H1 (cell line): Measurements from ENCODE around the gene BTBD18. TPM values are rescaled to one million over a fixed set of nuclear protein-coding genes. Genes with fewer than 3 reads are reported as not detected.

Experiments
- CTCF ChIA-PET: fragments of 300-600 bp; sonication (Branson Sonifier 250); formaldehyde crosslinking; loops from one replicate; lab custom pipeline; 2021; ENCODE audit not compliant: partially characterized antibody; lab: Charles Lee
- POLR2A ChIA-PET: fragments of 300-600 bp; sonication (Branson Sonifier 250); formaldehyde crosslinking; loops from one replicate; lab custom pipeline; 2021; ENCODE audit warnings: inconsistent platforms; ENCODE audit not compliant: partially characterized antibody; lab: Charles Lee
- DNase-seq, 2 experiments: peaks; one replicate each; pipeline versions ENCODE4 v3.0.0 to v3.0.0-alpha.2; 2010 to 2022; ENCODE audit warnings: low spot score in 2 of 2, low read depth in 1 of 2, mixed read lengths in 1 of 2
- FAIRE-seq: peaks from 2 replicates; lab custom pipeline; 2011; peaks lifted over from hg19 to GRCh38; lab: Jason Lieb, UNC
- H2AFZ ChIP-seq: 2 replicates; pipeline ENCODE4 v1.8.1; 2012; ENCODE audit warnings: low read length, inconsistent platforms
- H2AK5ac ChIP-seq: 2 replicates; pipeline ENCODE4 v1.6.1; 2013; ENCODE audit warnings: low read depth, low read length
- H2BK120ac ChIP-seq: replicated peaks from 2 replicates; pipeline ENCODE3; 2013; ENCODE audit warnings: low read depth, low read length, inconsistent platforms
- H2BK12ac ChIP-seq: 2 replicates; pipeline ENCODE4 v1.6.1; 2013; ENCODE audit warnings: low read depth, low read length
- H2BK15ac ChIP-seq: 2 replicates; pipeline ENCODE4 v1.6.1; 2013; ENCODE audit warnings: low read length
- H2BK20ac ChIP-seq: 2 replicates; pipeline ENCODE4 v1.6.1; 2013; ENCODE audit warnings: low read length
- H2BK5ac ChIP-seq: 2 replicates; pipeline ENCODE4 v1.6.1; 2013; ENCODE audit warnings: low read depth, low read length
- H3K14ac ChIP-seq: 2 replicates; pipeline ENCODE4 v1.6.1; 2013; ENCODE audit warnings: inconsistent platforms; ENCODE audit not compliant: insufficient read length
- H3K18ac ChIP-seq: 2 replicates; pipeline ENCODE4 v1.6.1; 2013; ENCODE audit warnings: low read length; ENCODE audit errors: extremely low read depth
- H3K23ac ChIP-seq: 2 replicates; pipeline ENCODE4 v1.6.1; 2013; ENCODE audit warnings: inconsistent platforms; ENCODE audit not compliant: insufficient read length
- H3K23me2 ChIP-seq: 2 replicates; pipeline ENCODE4 v1.6.1; 2013; ENCODE audit warnings: low read depth, low read length
- H3K27ac ChIP-seq: 2 replicates; pipeline ENCODE4 v1.6.1; 2011; ENCODE audit warnings: low read depth, low read length, inconsistent platforms
- H3K27me3 ChIP-seq, 4 experiments: replicated peaks in 1 of 4; 1 replicate in 1 of 4; 2 replicates in 3 of 4; pipeline versions ENCODE4 v1.6.1 to v1.8.1; 2011 to 2013; ENCODE audit warnings: low read length in 3 of 4, mild to moderate bottlenecking in 3 of 4, inconsistent platforms in 2 of 4, mixed read lengths in 2 of 4, moderate library complexity in 1 of 4; ENCODE audit not compliant: control insufficient read depth in 3 of 4, insufficient read depth in 3 of 4; ENCODE audit errors: extremely low read depth in 1 of 4
- H3K36me3 ChIP-seq, 4 experiments: 2 replicates each; pipeline versions ENCODE4 v1.6.1 to v1.8.1; 2011 to 2013; ENCODE audit warnings: mild to moderate bottlenecking in 4 of 4, low read length in 3 of 4, moderate library complexity in 2 of 4, control low read depth in 1 of 4, inconsistent platforms in 1 of 4; ENCODE audit not compliant: insufficient read depth in 4 of 4, control insufficient read depth in 2 of 4
- H3K4ac ChIP-seq: replicated peaks from 2 replicates; pipeline ENCODE3; 2013; ENCODE audit warnings: low read length, low read depth, mixed read lengths, inconsistent platforms; ENCODE audit not compliant: insufficient read length
- H3K4me1 ChIP-seq, 4 experiments: replicated peaks in 1 of 4; 1 replicate in 1 of 4; 2 replicates in 3 of 4; pipeline versions ENCODE4 v1.6.1 to v1.8.1; 2011 to 2013; ENCODE audit warnings: low read length in 3 of 4, inconsistent platforms in 2 of 4, mixed read lengths in 1 of 4; ENCODE audit not compliant: insufficient read depth in 4 of 4, control insufficient read depth in 3 of 4
- H3K4me2 ChIP-seq, 2 experiments: 2 replicates each; pipeline versions ENCODE4 v1.6.1 to v1.8.1; 2011 to 2013; ENCODE audit warnings: low read depth in 2 of 2, low read length in 2 of 2, control low read depth in 1 of 2, inconsistent platforms in 1 of 2, mild to moderate bottlenecking in 1 of 2; ENCODE audit not compliant: insufficient read depth in 1 of 2
- H3K4me3 ChIP-seq, 4 experiments: fragments of 200-600, 300-600 bp in 1 of 4; sonication (generic), shearing (Covaris generic), sonication (Bioruptor Twin) in 1 of 4; 2 replicates each; pipeline versions ENCODE4 v1.5.1 to v1.8.1; 2011 to 2016; ENCODE audit warnings: low read length in 4 of 4, low read depth in 3 of 4, control low read depth in 2 of 4, inconsistent platforms in 2 of 4, mild to moderate bottlenecking in 2 of 4, mixed read lengths in 1 of 4, moderate library complexity in 1 of 4; ENCODE audit not compliant: insufficient read depth in 2 of 4; ENCODE audit errors: extremely low read depth in 1 of 4
- H3K56ac ChIP-seq: replicated peaks from 2 replicates; pipeline ENCODE3; 2013; ENCODE audit warnings: low read depth, mild to moderate bottlenecking, mixed read lengths, low read length, inconsistent platforms; ENCODE audit not compliant: insufficient read length
- H3K79me1 ChIP-seq: 2 replicates; pipeline ENCODE4 v1.6.1; 2013; ENCODE audit warnings: low read depth, low read length, control low read depth
- H3K79me2 ChIP-seq, 2 experiments: 2 replicates each; pipeline versions ENCODE4 v1.6.1 to v1.8.1; 2012 to 2013; ENCODE audit warnings: low read length in 2 of 2, mild to moderate bottlenecking in 2 of 2, inconsistent platforms in 1 of 2; ENCODE audit not compliant: insufficient read depth in 2 of 2, control insufficient read depth in 1 of 2
- H3K9ac ChIP-seq, 4 experiments: replicated peaks in 1 of 4; 1 replicate in 1 of 4; 2 replicates in 3 of 4; pipeline versions ENCODE4 v1.6.1 to v1.8.1; 2011 to 2013; ENCODE audit warnings: low read depth in 3 of 4, low read length in 3 of 4, control low read depth in 2 of 4, mild to moderate bottlenecking in 2 of 4, moderate library complexity in 2 of 4, inconsistent platforms in 1 of 4; ENCODE audit errors: extremely low read depth in 1 of 4
- H3K9me3 ChIP-seq, 2 experiments: 2 replicates each; pipeline versions ENCODE4 v1.6.1 to v1.8.1; 2012 to 2013; ENCODE audit warnings: mild to moderate bottlenecking in 2 of 2, moderate library complexity in 2 of 2, control low read depth in 1 of 2, inconsistent platforms in 1 of 2, low read depth in 1 of 2, low read length in 1 of 2, mixed read lengths in 1 of 2; ENCODE audit not compliant: insufficient read depth in 2 of 2
- H4K20me1 ChIP-seq, 2 experiments: replicated peaks in 1 of 2; 2 replicates each; pipeline versions ENCODE3 to v1.8.1; 2011 to 2013; ENCODE audit warnings: inconsistent platforms in 2 of 2, low read length in 2 of 2, mild to moderate bottlenecking in 1 of 2; ENCODE audit not compliant: insufficient read depth in 2 of 2, control insufficient read depth in 1 of 2
- H4K5ac ChIP-seq: 2 replicates; pipeline ENCODE4 v1.6.1; 2013; ENCODE audit warnings: low read length, low read depth, mixed read lengths, inconsistent platforms; ENCODE audit not compliant: insufficient read length
- H4K8ac ChIP-seq: 2 replicates; pipeline ENCODE4 v1.8.0; 2013; ENCODE audit warnings: mild to moderate bottlenecking, moderate library complexity, low read length, inconsistent platforms; ENCODE audit not compliant: insufficient read depth; ENCODE audit errors: extremely low read depth
- H4K91ac ChIP-seq: replicated peaks from 2 replicates; pipeline ENCODE3; 2013; ENCODE audit warnings: low read length, mixed read lengths, inconsistent platforms; ENCODE audit not compliant: insufficient read length
- BRCA1 ChIP-seq: IDR thresholded peaks from 2 replicates; pipeline ENCODE4 v1.6.1; 2012; ENCODE audit warnings: low read depth, low read length, improper control_type of control experiment
- CREB1 ChIP-seq: IDR thresholded peaks from 2 replicates; pipeline ENCODE4 v1.6.1; 2012; ENCODE audit warnings: inconsistent platforms
- EP300 ChIP-seq, 2 experiments: IDR thresholded peaks; 1 replicate in 1 of 2; 2 replicates in 1 of 2; pipeline ENCODE4 v1.6.1; 2011 to 2012; ENCODE audit warnings: low read depth in 2 of 2, low read length in 2 of 2, mild to moderate bottlenecking in 2 of 2, borderline replicate concordance in 1 of 2, inconsistent platforms in 1 of 2, moderate library complexity in 1 of 2
- FOSL1 ChIP-seq: IDR thresholded peaks from 2 replicates; pipeline ENCODE4 v1.6.1; 2011; ENCODE audit warnings: mild to moderate bottlenecking, low read depth, low read length, moderate library complexity; ENCODE audit not compliant: insufficient read depth
- GTF2F1 ChIP-seq: IDR thresholded peaks from 2 replicates; pipeline ENCODE4 v1.6.1; 2012; ENCODE audit warnings: low read depth, low read length, improper control_type of control experiment, borderline replicate concordance
- JUN ChIP-seq: IDR thresholded peaks from 2 replicates; pipeline ENCODE4 v1.6.1; 2011; ENCODE audit warnings: low read depth, mild to moderate bottlenecking, improper control_type of control experiment, low read length
- SIN3A ChIP-seq, 2 experiments: IDR thresholded peaks in 1 of 2; conservative IDR thresholded peaks in 1 of 2; 2 replicates each; pipeline ENCODE4 v1.6.1; 2011 to 2012; ENCODE audit warnings: low read length in 2 of 2, improper control_type of control experiment in 1 of 2, low read depth in 1 of 2, mild to moderate bottlenecking in 1 of 2
- polyA plus RNA-seq, 7 experiments: library from polyadenylated mRNA; depleted of rRNA in 3 of 7; stranded (reverse) in 5 of 7; unstranded in 2 of 7; fragments of >200 nt in 5 of 7; fragments of 200-250 nt in 2 of 7; gene quantifications; 1 replicate in 5 of 7; 2 replicates in 1 of 7; 4 replicates in 1 of 7; pipeline versions ENCODE4 v1.2.1 to v1.2.3, GENCODE V29; 2011 to 2013; ENCODE audit warnings: missing spikeins in 2 of 7, mixed read lengths in 2 of 7
- total RNA-seq: library from RNA; stranded (reverse); fragmentation: NEBNext Ultra II Directional; extraction: Animal tissue kit (Norgen Biotek cat#: 25700); gene quantifications from 2 replicates; pipeline ENCODE4 v1.2.1, GENCODE V29; 2021
- TF ChIP-seq, protein P1 (sequence below), 3 experiments: IDR thresholded peaks; 1 replicate in 2 of 3; 2 replicates in 1 of 3; pipeline versions ENCODE4 v1.5.1 to v1.6.1; 2011; ENCODE audit warnings: low read length in 3 of 3, mild to moderate bottlenecking in 3 of 3, inconsistent platforms in 2 of 3, low read depth in 1 of 3, moderate library complexity in 1 of 3; ENCODE audit not compliant: insufficient read depth in 1 of 3; ENCODE audit errors: control extremely low read depth in 1 of 3

Gene BTBD18
- total and polyA plus RNA-seq, 2 of the 8 experiments (the other 6 are each of a cell fraction or from before 2014, with no cell fraction given), result 0.03 TPM; not detected in 1

DNA sequence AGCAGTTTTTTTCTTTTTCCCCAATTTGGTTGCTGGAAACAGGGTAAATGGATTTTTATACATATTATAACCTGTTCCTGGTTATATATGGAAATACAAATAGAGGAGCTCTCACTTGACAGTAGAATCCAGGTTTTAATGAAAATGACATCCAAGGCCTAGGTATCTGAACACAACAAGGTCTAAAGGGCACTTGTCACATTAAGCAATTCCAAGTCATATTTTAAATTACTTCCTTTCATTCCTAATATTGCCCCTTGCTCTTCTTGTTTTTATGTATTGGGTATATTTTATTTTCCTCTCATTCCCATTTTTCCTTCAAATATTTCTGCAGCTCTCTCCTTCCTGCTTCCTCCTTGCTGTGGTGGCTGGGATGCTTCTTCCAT is 37.1 kb upstream of the BTBD18 start:
- no peak overlapping the region for H3K9ac ChIP-seq
- H3K14ac ChIP-seq, result no peak overlapping the region
- no peak overlapping the region for H2AFZ ChIP-seq
- ChIA-PET POLR2A (interaction anchor here (0.7 to 5.5 kb wide), 4 partner anchors 11 to 43 kb away, joined by 3 to 42 read pairs (median 4); partner anchors contain the start of gene CTNND1), CTCF (interaction anchor here (1.2 to 6.1 kb wide), 4 partner anchors 11 to 37 kb away, joined by 3 to 44 read pairs (median 5); partner anchors contain the start of gene BTBD18)
- H3K23me2 ChIP-seq, result no peaks in the 10 kb centered on the region
- FAIRE-seq (no peak), DNase-seq (no peak)
- peaks cover 8% of the 10 kb centered on the region for H3K79me1 ChIP-seq
- H3K4me1 ChIP-seq, result peaks cover 0 to 9% (median 3%) of the 10 kb centered on the region in 4 experiments; a peak in 3 of 7 replicates
- no peaks in the 10 kb centered on the region for H3K9me3 ChIP-seq
- no peak overlapping the region for H3K4ac ChIP-seq
- H3K18ac ChIP-seq, result no peak overlapping the region
- no peak overlapping the region for H2BK5ac ChIP-seq
- H2BK12ac ChIP-seq, result no peak overlapping the region
- H3K27me3 ChIP-seq, result no peaks in the 10 kb centered on the region
- H3K4me2 ChIP-seq, result peak overlapping the region; percentile 26 to 47; a peak in 1 of 4 replicates
- TF ChIP-seq FOSL1 (no peak), SIN3A (conservative IDR thresholded peaks at IDR 0.05 in 1 of 2, IDR thresholded peaks at IDR 0.05 in 1 of 2; ENCODE audit: low read depth in 1 of 2, low read length in 2 of 2) (no peak), GTF2F1 (no peak), JUN (no peak), BRCA1 (no peak), CREB1 (no peak), EP300 (IDR thresholded peaks at IDR 0.05; ENCODE audit: borderline replicate concordance in 1 of 2, low read depth in 2 of 2, low read length in 2 of 2) (no peak)
- TF ChIP-seq, protein P1, sequence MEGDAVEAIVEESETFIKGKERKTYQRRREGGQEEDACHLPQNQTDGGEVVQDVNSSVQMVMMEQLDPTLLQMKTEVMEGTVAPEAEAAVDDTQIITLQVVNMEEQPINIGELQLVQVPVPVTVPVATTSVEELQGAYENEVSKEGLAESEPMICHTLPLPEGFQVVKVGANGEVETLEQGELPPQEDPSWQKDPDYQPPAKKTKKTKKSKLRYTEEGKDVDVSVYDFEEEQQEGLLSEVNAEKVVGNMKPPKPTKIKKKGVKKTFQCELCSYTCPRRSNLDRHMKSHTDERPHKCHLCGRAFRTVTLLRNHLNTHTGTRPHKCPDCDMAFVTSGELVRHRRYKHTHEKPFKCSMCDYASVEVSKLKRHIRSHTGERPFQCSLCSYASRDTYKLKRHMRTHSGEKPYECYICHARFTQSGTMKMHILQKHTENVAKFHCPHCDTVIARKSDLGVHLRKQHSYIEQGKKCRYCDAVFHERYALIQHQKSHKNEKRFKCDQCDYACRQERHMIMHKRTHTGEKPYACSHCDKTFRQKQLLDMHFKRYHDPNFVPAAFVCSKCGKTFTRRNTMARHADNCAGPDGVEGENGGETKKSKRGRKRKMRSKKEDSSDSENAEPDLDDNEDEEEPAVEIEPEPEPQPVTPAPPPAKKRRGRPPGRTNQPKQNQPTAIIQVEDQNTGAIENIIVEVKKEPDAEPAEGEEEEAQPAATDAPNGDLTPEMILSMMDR (IDR thresholded peaks at IDR 0.05; ENCODE audit: control extremely low read depth in 1 of 3, insufficient read depth in 1 of 3, low read depth in 1 of 3, low read length in 3 of 3), result no peak
- H2BK120ac ChIP-seq, result no peak overlapping the region
- H4K91ac ChIP-seq, result no peak overlapping the region
- H2BK20ac ChIP-seq, result no peak overlapping the region
- no peak overlapping the region for H2BK15ac ChIP-seq
- peaks cover 0 to 8% (median 2%) of the 10 kb centered on the region in 4 experiments; a peak in 3 of 8 replicates for H3K36me3 ChIP-seq
- peaks cover 3 to 98% of the 10 kb centered on the region in 2 experiments; a peak in 3 of 4 replicates for H3K79me2 ChIP-seq
- H3K27ac ChIP-seq, result no peak overlapping the region
- no peak overlapping the region for H4K5ac ChIP-seq
- H3K4me3 ChIP-seq, result no peak overlapping the region
- H4K20me1 ChIP-seq, result peaks cover 3 to 8% of the 10 kb centered on the region in 2 experiments
- H4K8ac ChIP-seq, result no peak overlapping the region
- no peak overlapping the region for H3K56ac ChIP-seq
- no peak overlapping the region for H2AK5ac ChIP-seq
- H3K23ac ChIP-seq, result no peak overlapping the region
